HEK293T (cell line): ENCODE results near the gene CHTOP.

Source experiments
- FOXA1 ChIP-seq: fragments of 450-650 bp; IDR thresholded peaks from 2 replicates; pipeline ENCODE4 v1.6.1; 2016; ENCODE audit warnings: mild to moderate bottlenecking
- TF ChIP-seq, protein P1 (sequence below): fragments of 450-650 bp; IDR thresholded peaks from 2 replicates; pipeline ENCODE4 v1.6.1; 2016

DNA sequence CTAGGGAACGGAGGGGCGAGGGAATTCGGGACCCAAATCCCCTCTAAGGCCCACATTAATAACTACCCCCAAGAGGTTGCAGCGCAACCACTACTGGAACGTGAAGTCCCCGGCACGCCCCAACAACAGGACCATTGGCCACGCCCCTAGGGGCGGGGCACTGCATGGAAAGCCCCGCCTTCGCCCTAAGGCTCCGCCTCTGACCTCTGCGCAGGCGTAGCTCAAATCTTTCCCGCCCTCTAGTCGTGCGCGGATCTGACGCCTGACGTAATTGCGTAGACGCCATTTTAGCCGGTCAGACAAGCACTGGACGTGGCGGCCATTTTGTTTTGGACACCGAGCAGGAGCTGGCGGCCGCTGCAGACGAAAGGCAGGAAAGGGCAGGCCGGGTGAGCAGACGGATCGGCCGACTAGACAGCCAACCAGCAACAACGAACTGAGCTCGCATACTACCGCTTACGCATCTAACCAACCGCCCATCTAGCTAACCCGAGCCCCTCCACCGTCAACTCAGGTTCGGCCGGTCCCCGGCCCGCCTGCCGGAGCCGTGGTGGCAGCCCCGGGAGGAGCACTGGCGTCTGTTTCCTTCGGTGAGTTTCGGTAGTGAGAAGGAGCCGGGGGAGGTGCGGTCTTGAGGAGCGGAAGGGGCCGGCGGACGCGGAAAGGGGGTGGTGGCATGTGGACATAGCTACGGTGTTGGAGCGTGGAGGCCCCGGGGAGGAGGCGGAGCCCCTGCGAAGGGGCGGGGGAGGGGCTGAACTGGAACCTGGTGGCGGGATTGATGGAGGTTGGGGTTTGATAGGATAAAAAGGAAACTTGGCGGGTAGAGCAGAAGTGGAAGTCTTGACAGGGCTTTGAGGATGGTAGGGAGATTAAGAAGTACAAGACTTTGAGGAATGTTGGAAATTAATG is at the start of gene CHTOP:
- no peak for TF ChIP-seq FOXA1
- TF ChIP-seq, protein P1, sequence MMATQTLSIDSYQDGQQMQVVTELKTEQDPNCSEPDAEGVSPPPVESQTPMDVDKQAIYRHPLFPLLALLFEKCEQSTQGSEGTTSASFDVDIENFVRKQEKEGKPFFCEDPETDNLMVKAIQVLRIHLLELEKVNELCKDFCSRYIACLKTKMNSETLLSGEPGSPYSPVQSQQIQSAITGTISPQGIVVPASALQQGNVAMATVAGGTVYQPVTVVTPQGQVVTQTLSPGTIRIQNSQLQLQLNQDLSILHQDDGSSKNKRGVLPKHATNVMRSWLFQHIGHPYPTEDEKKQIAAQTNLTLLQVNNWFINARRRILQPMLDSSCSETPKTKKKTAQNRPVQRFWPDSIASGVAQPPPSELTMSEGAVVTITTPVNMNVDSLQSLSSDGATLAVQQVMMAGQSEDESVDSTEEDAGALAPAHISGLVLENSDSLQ = peak; percentile 63; the same call in 1 of the 2 replicates
